Thymus (tissue), 11 donors: ENCODE data around the gene ALLC. TPM values are rescaled to one million over a fixed set of nuclear protein-coding genes. Genes with fewer than 3 reads are reported as not detected.

Experiments used
- DNase-seq, 9 donors: peaks; one replicate each; pipeline ENCODE4 v3.0.0-alpha.2; 2013; ENCODE audit warnings: low spot score in 9 of 9, low read depth in 6 of 9, missing footprints in 1 of 9
- H3K27ac ChIP-seq, 2 donors: one replicate each; pipeline ENCODE4 v1.5.1; 2013; ENCODE audit warnings: control low read depth in 1 of 2, low read depth in 1 of 2, low read length in 1 of 2, mild to moderate bottlenecking in 1 of 2, moderate library complexity in 1 of 2
- H3K27me3 ChIP-seq, 2 donors: one replicate each; pipeline ENCODE4 v1.5.1; 2013; ENCODE audit warnings: low read length in 1 of 2; ENCODE audit not compliant: control insufficient read depth in 2 of 2, insufficient read depth in 1 of 2
- H3K36me3 ChIP-seq, 2 donors: one replicate each; pipeline ENCODE4 v1.5.1; 2013; ENCODE audit warnings: low read length in 1 of 2, mild to moderate bottlenecking in 1 of 2, moderate library complexity in 1 of 2; ENCODE audit not compliant: control insufficient read depth in 2 of 2, insufficient read depth in 2 of 2
- H3K4me1 ChIP-seq, 2 donors: one replicate each; pipeline ENCODE4 v1.5.1; 2013; ENCODE audit warnings: low read length in 2 of 2; ENCODE audit not compliant: control insufficient read depth in 2 of 2, insufficient read depth in 2 of 2
- H3K4me3 ChIP-seq, 2 donors: one replicate each; pipeline ENCODE4 v1.5.1; 2013; ENCODE audit warnings: low read length in 2 of 2, control low read depth in 1 of 2, mild to moderate bottlenecking in 1 of 2
- H3K9me3 ChIP-seq, 2 donors: one replicate each; pipeline ENCODE4 v1.5.1; 2013; ENCODE audit warnings: low read length in 1 of 2, mild to moderate bottlenecking in 1 of 2; ENCODE audit not compliant: control insufficient read depth in 2 of 2, insufficient read depth in 1 of 2
- WGBS: extraction: QIAGEN DNeasy Blood & Tissue Kit; methylation state at CpG from one replicate; pipeline ENCODE4 v1.1.7; 2013; 5-methylcytosine and 5-hydroxymethylcytosine counted together
- polyA plus RNA-seq: library from polyadenylated mRNA; stranded (reverse); fragments of 200-250 nt; gene quantifications from one replicate; pipeline ENCODE4 v1.2.3, GENCODE V29; 2013
- total RNA-seq: library from RNA; stranded (reverse); fragments of 120-200 nt; gene quantifications from one replicate; pipeline ENCODE4 v1.2.4, GENCODE V29; 2013
- donor health status: healthy.

Gene ALLC
- total and polyA plus RNA-seq, 2 donors: 0.05 to 0.87 TPM

DNA sequence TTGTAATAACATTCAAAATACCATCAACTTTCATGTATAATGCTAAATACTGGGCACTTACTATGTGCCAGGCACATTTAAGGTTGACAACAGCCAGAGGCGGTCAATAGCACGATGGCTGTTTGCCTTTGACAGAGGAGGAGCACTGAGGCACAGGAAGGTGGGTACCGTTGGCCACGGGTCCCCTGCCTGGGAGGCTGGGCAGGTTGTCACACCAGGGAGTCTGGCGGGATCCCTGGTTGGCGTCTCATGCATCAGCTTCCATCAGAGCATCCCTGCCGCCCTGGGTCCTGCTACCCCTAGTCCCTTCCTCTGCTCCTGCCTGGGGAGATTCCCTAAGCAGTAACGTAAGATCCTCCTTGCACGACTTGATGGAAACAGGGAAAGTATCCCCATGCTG lies 19.4 kb downstream of the ALLC start:
- DNase-seq: no peak
- Histone ChIP-seq H3K9me3 (no peaks in the 10 kb centered on the region), H3K4me1 (no peaks in the 10 kb centered on the region), H3K36me3 (no peaks in the 10 kb centered on the region), H3K27ac (no peak overlapping the region), H3K27me3 (no peaks in the 10 kb centered on the region), H3K4me3 (no peak overlapping the region)
- 88% methylated on average over 9 of the region's 9 CpGs for whole genome bisulfite sequencing

DNA sequence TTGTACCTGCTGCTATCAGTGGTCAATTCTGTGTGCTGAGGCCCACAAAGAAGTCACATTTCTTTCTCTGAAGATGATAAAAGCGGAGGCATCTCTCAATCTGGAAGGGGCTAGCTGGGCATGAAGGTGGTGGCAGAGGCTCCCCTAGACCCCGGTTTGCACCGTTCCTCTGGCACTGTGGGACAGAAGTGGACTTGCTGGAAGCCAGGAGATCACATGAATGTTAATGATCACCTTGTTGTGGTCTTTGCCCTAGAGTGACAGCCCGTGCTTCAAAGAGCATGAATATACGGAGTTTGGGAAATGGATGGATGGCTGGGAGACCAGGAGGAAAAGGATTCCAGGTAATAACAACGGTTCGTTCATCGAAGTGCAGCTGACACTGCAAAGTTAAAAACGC lies 20.2 kb downstream of the ALLC start:
- 89% methylated on average over 9 of the region's 9 CpGs for WGBS
- H3K9me3 ChIP-seq: no peaks in the 10 kb centered on the region

DNA sequence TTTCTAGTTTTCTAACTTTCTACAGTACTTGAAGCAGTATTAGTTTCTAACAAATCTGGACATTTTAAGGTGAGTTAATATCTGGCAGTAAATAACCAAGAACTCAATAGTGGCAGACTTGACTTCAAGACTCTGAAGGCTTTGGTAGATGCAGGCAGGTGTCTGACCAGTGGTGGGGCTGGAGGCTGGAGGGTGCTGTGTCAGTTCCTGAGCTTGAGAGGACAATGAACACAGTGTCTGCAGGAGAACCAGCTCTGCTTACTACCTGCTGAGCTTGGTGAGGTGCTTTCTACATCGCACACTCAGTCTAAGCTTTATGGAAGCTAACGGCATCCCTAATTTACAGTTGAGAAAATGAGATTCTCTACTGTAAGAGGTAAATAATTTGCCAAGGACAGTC lies 21.2 kb downstream of the ALLC start:
- Histone ChIP-seq H3K9me3 (no peaks in the 10 kb centered on the region), H3K27ac (no peak overlapping the region), H3K4me3 (no peak overlapping the region), H3K36me3 (no peaks in the 10 kb centered on the region), H3K27me3 (no peaks in the 10 kb centered on the region), H3K4me1 (no peaks in the 10 kb centered on the region)
- no peak for DNase-seq
- 94% methylated on average over 2 of the region's 2 CpGs for WGBS

More for the DNA sequence above, 20.2 kb downstream of the ALLC start:
- no peak for DNase-seq
- Histone ChIP-seq H3K36me3 (no peaks in the 10 kb centered on the region), H3K27me3 (no peaks in the 10 kb centered on the region), H3K4me3 (no peak overlapping the region), H3K27ac (no peak overlapping the region), H3K4me1 (no peaks in the 10 kb centered on the region)

DNA sequence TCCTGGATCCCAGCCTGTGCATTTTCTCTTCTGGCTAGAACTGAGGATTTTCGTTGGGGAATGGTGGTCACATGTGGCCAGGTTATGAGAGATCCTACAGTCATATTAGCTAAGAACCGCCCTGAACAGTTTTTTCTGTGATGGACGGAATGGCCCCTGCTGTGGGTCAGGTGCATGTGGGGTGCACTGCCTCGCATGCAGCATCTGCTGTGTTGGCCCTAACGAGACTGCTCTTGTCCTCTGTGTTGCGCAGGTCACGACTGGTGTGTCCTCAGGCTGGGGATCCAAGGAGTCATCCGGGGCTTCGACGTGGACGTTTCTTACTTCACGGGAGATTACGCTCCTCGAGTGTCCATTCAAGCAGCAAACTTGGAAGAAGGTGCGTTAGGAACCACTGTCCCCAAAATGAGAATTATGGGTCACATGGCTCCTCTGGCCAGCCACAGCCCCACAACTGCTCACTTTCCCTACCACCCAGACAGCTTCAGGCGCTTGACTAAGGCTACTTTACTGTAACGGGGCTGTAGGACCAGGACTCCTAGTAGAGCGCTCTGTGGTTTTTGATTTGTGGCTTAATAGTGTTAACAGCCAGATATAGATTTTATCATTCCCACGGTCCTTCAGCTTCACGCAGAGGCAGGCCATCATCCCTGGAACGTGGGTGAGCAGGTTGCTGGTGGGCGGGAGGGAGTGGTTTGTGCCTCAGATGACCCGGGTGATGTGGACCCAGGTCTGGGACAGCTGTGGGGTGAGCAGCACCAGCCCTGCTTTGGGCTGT lies 21.8 kb downstream of the ALLC start:
- Histone ChIP-seq H3K4me1 (no peaks in the 10 kb centered on the region), H3K27ac (no peak overlapping the region), H3K27me3 (no peaks in the 10 kb centered on the region), H3K36me3 (no peaks in the 10 kb centered on the region), H3K9me3 (no peaks in the 10 kb centered on the region), H3K4me3 (no peak overlapping the region)
- 90% methylated on average over 23 of the region's 23 CpGs for WGBS
- DNase-seq: no peak

DNA sequence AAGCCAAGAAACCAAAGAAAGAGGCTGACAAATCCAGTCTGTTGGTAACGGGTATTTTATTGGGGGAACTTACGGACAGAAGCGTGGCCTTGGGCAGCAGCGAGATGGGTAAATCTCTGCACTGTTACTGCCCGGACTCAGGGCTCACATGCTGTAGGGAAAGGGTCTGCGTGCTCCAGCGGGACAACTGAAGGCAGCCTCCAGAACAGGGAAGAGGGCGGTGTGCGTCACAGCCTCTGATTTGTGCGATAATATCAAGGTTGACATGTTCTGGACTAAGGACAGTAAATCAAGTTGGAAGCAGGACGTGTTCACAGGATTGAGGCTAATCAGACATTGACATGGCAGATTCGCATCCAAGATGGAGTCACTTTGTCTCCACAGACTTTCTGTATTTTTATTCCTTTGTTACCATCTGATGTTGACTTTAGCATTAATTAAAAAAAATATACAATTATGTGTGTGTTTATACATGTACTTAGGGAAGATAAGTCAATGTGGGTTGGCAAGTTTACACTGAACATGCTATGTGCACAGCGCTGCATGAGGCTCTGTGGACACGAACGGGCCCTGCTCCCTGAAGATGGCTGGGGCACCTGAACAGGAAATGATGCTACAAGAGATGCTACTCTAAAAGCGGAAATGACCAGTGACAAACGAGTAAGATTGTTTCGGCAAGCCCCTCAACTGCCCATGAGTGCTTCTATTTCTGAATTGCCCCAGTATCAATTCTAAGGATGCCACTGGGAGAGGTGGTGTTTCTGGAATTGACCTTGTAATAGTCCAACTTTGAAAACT lies 22.7 kb downstream of the ALLC start:
- H3K4me3 ChIP-seq: no peak overlapping the region
- WGBS: 94% methylated on average over 18 of the region's 18 CpGs
- H3K36me3 ChIP-seq: no peaks in the 10 kb centered on the region

DNA sequence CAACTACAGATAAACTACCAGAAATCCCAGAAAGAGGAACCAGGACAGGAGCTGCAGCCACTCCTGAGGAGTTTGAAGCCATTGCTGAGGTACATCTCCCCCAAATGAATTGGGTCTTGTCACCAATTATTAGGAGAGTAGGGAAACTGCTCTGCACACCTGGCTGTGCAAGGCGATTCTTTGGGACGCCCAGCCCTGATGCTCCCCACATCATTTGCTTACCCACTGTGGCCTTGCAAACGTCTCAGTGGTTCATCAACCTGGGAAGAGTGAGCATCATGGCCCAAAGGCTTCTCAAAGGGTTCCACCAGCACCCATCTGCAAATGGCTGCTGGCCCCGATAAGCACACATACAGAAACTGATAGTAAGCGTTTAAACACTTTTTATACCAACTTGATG lies 23.6 kb downstream of the ALLC start:
- Histone ChIP-seq H3K4me1 (no peaks in the 10 kb centered on the region), H3K9me3 (no peaks in the 10 kb centered on the region), H3K4me3 (no peak overlapping the region), H3K27ac (no peak overlapping the region), H3K36me3 (no peaks in the 10 kb centered on the region), H3K27me3 (no peaks in the 10 kb centered on the region)
- DNase-seq: no peak
- 93% methylated on average over 5 of the region's 5 CpGs for WGBS

More for the DNA sequence above, 22.7 kb downstream of the ALLC start:
- Histone ChIP-seq H3K27ac (no peak overlapping the region), H3K9me3 (no peaks in the 10 kb centered on the region), H3K4me1 (no peaks in the 10 kb centered on the region), H3K27me3 (no peaks in the 10 kb centered on the region)
- no peak for DNase-seq

DNA sequence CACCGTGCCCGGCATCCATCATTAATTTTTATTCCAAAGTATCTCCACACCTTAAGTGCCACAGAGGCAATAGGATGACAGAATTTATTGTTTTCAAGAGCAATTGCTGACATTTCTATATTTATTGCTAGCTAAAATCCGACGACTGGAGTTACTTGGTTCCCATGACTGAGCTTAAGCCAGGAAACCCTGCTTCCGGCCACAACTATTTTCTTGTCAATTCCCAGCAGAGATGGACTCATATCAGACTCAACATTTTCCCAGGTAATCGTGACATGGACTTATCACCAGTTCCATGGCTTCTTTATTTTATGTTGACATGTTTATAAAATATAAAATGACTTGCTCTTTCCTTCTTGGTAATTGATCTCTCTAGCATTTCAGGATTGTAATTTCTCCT lies 24.8 kb downstream of the ALLC start:
- no peak overlapping the region for H3K4me3 ChIP-seq
- no peaks in the 10 kb centered on the region for H3K9me3 ChIP-seq
- DNase-seq: no peak
- H3K4me1 ChIP-seq: no peaks in the 10 kb centered on the region
- no peaks in the 10 kb centered on the region for H3K36me3 ChIP-seq
- H3K27ac ChIP-seq: no peak overlapping the region
- 75% methylated on average over 6 of the region's 6 CpGs for WGBS
- H3K27me3 ChIP-seq: no peaks in the 10 kb centered on the region

DNA sequence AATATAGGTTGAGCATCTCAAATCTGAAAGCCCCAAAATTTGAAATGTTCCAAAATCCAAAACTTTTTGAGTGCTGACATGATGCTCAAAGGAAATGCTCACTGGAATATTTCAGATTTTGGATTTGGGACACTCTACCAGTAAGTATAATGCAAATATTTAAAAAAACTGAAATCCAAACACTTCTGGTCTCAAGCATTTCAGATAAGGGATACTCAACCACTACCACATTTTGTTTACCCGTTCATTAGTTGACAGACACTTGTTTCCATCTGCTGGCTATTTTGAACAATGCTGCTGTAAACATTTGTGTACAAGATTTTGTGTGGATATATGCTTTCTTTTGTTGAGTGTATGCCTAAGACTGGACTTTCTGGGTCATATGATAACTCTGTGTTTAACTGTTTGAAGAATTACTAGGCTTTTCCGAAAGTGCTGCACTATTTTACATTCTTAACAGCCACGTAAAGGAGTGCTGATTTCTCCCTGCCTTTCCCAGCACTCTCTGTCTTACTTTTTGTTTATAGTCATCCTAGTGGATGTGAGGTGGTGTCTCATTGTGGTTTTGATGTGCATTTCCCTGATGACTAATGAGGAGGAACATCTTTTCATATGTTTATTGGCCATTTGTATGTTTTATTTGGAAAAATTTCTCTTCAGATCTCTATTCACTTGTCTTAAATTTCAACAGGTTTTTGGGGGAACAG lies 25.9 kb downstream of the ALLC start:
- H3K4me1 ChIP-seq: no peaks in the 10 kb centered on the region
- DNase-seq: no peak
- no peaks in the 10 kb centered on the region for H3K27me3 ChIP-seq
- no peaks in the 10 kb centered on the region for H3K9me3 ChIP-seq
- H3K27ac ChIP-seq: no peak overlapping the region
- 76% methylated on average over 3 of the region's 3 CpGs for whole genome bisulfite sequencing
- H3K36me3 ChIP-seq: no peaks in the 10 kb centered on the region
- no peak overlapping the region for H3K4me3 ChIP-seq
